Activated T-helper 2 cell treated with anti-CD3 and anti-CD28 coated beads, Interferon-gamma antibody, Interleukin-2, Interleukin-4, amounts not matched to agents 10 μg/mL and 5 μg/mL and 100 μg/mL, durations not matched to agents 14 hours and 24 hours and 36 hours (primary cell): ENCODE data around the gene KDM6A. TPM values are rescaled to one million over a fixed set of nuclear protein-coding genes. Genes with fewer than 3 reads are reported as not detected.
"Not testable (repeated sequence)": the region's sequence is repeated elsewhere in the genome, so short reads cannot be mapped to it uniquely, and the experiment has no call there.

Experiments
- DNase-seq: peaks from one replicate; pipeline ENCODE4 v3.0.0; 2021; ENCODE audit warnings: low spot score
- H3K27ac Mint-ChIP-seq: one replicate; pipeline ENCODE4 v1.8.0; 2021; ENCODE audit warnings: mixed read lengths
- H3K27me3 Mint-ChIP-seq: one replicate; pipeline ENCODE4 v1.8.0; 2021; ENCODE audit warnings: low read depth, mixed read lengths
- H3K36me3 Mint-ChIP-seq: one replicate; pipeline ENCODE4 v1.8.0; 2021; ENCODE audit warnings: low read depth, mixed read lengths
- H3K4me1 Mint-ChIP-seq: one replicate; pipeline ENCODE4 v1.8.0; 2021; ENCODE audit warnings: low read depth, mixed read lengths
- H3K4me3 Mint-ChIP-seq: one replicate; pipeline ENCODE4 v1.8.0; 2021; ENCODE audit warnings: low read depth, mild to moderate bottlenecking, moderate library complexity, mixed read lengths
- H3K9me3 Mint-ChIP-seq: one replicate; pipeline ENCODE4 v1.8.0; 2021; ENCODE audit warnings: mixed read lengths
- intact Hi-C: fragments of 100-400 bp; cut with micrococcal nuclease; formaldehyde crosslinking; loops from one replicate; pipeline ENCODE4 v1.15.1; 2023
- total RNA-seq: library from RNA; stranded (reverse); gene quantifications from 2 replicates; pipeline ENCODE4 v1.2.3, GENCODE V29; 2022

The KDM6A gene
- total RNA-seq, 1 donor from 2014 or later: 21.8 TPM

DNA sequence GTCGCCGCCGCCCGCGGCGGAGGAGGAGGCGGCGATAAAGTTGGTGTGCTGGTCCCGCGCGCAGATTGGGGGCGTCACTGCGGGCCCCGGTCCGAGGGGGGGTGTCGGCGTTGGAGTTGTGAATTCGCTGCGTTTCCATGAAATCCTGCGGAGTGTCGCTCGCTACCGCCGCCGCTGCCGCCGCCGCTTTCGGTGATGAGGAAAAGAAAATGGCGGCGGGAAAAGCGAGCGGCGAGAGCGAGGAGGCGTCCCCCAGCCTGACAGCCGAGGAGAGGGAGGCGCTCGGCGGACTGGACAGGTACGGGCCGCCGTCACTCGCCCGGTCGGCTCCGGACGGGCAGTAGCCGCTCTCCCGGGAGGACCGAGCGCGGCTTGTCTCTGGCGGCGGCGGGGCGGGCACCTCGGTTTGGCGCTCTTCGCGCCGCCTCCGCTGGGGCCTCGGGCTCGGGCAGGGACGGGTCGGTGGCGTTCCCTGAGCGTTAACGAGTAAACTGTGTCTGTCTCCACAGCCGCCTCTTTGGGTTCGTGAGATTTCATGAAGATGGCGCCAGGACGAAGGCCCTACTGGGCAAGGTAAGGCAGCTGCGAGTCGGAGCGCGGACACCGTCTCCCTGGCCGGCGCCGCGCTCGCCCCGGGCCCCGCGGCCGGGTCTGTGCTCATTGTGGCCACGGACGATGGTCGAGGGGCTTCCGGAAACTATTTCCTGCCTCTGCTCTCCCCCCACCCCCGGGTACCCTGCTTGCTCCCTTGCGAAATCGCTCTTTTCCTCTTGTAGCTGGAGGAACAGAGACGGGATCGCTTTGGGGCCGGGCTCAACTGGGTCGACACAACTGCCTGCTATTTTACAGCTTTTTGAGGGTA lies 658 bp downstream of the KDM6A start:
- H3K27me3 Mint-ChIP-seq: no peaks in the 10 kb centered on the region
- peaks cover 8% of the 10 kb centered on the region for H3K4me1 Mint-ChIP-seq
- H3K9me3 Mint-ChIP-seq: no peaks in the 10 kb centered on the region
- peak overlapping the region; percentile 98 for H3K27ac Mint-ChIP-seq
- peaks cover 6% of the 10 kb centered on the region for H3K36me3 Mint-ChIP-seq
- intact Hi-C loops: loop anchor here (2.0 to 10.0 kb wide), 3 partner anchors 74 to 1219 kb away; partner anchors contain the start of gene MAOA
- H3K4me3 Mint-ChIP-seq: peak overlapping the region; percentile 95
- DNase-seq: peak; percentile 24

DNA sequence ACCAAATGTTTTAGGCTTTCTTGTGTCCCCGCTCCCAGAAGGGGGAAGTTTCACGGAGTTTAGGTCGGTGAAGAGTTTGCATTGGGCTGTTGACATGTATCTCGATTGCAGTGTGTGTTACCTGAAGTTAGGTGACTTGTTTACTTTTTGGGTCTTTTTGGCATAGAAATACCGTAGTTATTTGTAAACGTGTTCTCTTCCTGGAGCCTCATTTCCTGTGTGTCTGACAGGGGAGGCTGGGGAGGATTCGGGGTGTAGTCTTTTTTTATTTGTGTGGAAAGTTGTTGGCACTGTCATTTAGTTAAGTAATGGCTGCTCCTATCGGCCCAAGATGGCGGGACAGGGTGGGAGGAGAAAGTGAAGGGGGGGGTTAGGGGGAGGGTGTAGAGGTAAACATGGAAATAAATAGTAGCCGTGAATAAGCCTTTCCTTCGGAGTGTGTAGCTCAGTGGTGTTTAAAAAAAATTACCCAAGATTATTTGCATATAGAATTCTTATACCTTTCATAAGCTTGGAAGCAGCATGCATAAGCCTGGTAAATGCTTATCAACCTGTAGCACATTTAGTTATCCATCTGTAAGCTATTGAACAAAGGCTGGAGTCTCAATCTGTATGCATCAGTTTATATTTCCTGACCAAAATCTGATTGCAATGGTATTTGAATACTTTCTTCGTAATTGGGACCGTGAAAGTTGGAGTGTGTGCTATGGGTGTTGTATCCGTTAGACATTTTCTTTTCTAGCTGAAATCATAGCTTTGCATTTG lies 1.6 kb downstream of the KDM6A start:
- Mint-ChIP-seq H3K36me3 (peaks cover 8% of the 10 kb centered on the region), H3K27me3 (no peaks in the 10 kb centered on the region), H3K9me3 (no peaks in the 10 kb centered on the region), H3K27ac (peak overlapping the region; percentile 98), H3K4me1 (peaks cover 8% of the 10 kb centered on the region), H3K4me3 (peak overlapping the region; percentile 95)
- peak; percentile 16 for DNase-seq
- intact Hi-C loops: loop anchor here (2.0 to 10.0 kb wide), 3 partner anchors 73 to 1220 kb away; partner anchors contain the start of gene MAOA

DNA sequence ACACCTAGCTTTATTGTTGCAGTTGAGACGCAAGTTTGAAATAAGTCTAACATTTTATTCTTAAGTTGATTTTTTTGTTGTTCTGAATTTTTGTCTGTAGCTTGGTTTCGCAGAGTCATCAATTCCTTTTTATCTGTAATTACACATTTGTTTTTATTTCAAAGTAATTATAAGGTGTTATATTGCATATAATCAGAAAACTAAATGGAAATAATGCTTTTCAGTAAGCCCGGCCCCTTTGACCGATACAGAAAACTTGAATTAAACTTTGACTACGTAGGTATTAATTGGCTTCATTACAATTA lies 2.1 kb downstream of the KDM6A start:
- H3K4me3 Mint-ChIP-seq: peak overlapping the region; percentile 95
- no peaks in the 10 kb centered on the region for H3K27me3 Mint-ChIP-seq
- peaks cover 10% of the 10 kb centered on the region for H3K36me3 Mint-ChIP-seq
- no peak for DNase-seq
- no peaks in the 10 kb centered on the region for H3K9me3 Mint-ChIP-seq
- H3K4me1 Mint-ChIP-seq: peaks cover 8% of the 10 kb centered on the region
- intact Hi-C loops: loop anchor here (2.0 to 10.0 kb wide), 2 partner anchors 194 to 1220 kb away; partner anchors contain the start of gene MAOA
- peak overlapping the region; percentile 98 for H3K27ac Mint-ChIP-seq

DNA sequence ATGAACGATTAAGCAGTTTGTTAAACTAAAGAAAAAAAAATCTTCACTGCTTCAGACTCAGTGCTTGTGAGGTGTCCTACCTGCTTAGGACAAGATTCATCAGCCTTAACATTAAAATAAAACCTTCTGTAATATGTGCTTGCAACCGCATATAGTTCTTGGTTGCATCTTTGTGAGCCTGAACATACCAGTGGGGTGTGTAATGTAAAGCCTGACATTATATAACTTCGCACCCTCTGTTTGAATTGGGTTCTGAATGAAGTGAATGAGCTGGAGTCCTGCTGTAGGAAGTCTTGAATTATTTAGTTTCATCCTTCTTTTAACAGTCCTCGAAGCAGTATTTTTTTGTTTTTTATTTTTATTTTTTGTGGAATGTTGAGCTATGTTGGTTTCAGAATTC lies 3.1 kb downstream of the KDM6A start:
- intact Hi-C loops: loop anchor here (10.0 kb wide), 1 partner anchor 1221 kb away; the partner anchor contains the start of gene MAOA
- Mint-ChIP-seq H3K4me3 (peak overlapping the region; percentile 66), H3K9me3 (no peaks in the 10 kb centered on the region), H3K27ac (no peak overlapping the region), H3K27me3 (no peaks in the 10 kb centered on the region), H3K36me3 (peaks cover 11% of the 10 kb centered on the region), H3K4me1 (peaks cover 7% of the 10 kb centered on the region)
- DNase-seq: no peak

DNA sequence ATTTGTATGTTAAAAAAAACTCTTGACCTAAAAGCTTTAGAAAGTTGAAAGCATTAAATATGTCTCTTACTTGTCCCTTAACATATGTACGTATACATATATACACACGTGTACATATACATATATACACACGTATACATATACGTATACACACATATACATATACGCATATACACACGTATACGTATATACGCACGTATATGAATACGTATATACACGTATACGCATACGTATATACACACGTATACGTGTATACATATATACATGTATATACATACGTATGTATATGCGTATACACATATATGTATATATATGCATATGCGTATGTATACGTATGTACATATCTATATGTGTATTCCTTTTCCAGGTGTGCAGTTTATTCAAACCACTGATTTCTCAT lies 3.8 kb downstream of the KDM6A start:
- Mint-ChIP-seq H3K36me3 (peaks cover 15% of the 10 kb centered on the region), H3K27ac (no peak overlapping the region), H3K4me3 (no peak overlapping the region), H3K4me1 (peaks cover 4% of the 10 kb centered on the region), H3K27me3 (no peaks in the 10 kb centered on the region), H3K9me3 (no peaks in the 10 kb centered on the region)
- no peak for DNase-seq
- intact Hi-C loops: loop anchor here (10.0 kb wide), 1 partner anchor 1222 kb away; the partner anchor contains the start of gene MAOA

DNA sequence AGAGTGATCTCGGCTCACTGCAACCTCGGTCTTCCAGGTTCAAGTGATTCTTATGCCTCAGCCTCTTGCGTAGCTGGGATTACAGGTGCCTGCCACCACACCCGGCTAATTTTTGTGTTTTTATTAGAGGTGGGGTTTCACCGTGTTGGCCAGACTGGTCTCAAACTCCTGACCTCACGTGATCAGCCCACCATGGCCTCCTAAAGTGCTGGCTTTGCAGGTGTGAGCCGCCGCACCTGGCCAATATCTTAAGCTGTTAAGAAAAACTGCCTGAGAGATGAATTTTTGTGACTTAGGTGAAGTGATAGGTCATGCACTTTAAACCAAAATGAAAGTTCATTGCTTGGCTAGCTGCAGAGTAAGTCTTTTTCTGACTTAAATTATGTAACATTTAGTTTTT lies 5.8 kb downstream of the KDM6A start:
- no peaks in the 10 kb centered on the region for H3K9me3 Mint-ChIP-seq
- no peak overlapping the region for H3K27ac Mint-ChIP-seq
- no peaks in the 10 kb centered on the region for H3K27me3 Mint-ChIP-seq
- peaks cover 4% of the 10 kb centered on the region for H3K4me1 Mint-ChIP-seq
- H3K4me3 Mint-ChIP-seq: no peak overlapping the region
- intact Hi-C loops: loop anchor here (10.0 kb wide), 1 partner anchor 1224 kb away; the partner anchor contains the start of gene MAOA
- DNase-seq: no peak
- peaks cover 15% of the 10 kb centered on the region for H3K36me3 Mint-ChIP-seq

DNA sequence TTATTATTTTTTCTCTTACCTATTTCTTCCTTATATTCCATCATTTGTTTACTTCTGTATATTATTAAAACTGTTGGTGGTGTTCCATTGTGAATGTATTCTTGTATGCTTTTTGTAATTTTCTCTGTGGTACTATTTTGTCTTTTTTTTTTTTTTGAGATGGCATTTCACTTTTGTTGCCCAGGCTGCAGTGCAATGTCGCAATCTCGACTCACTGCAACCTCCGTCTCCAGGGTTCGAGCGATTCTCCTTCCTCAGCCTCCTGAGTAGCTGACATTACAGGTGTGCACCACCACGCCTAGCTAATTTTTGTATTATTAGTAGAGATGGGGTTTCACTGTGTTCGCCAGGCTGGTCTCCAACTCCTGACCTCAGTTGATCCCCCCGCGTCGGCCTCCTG lies 8.6 kb downstream of the KDM6A start:
- Mint-ChIP-seq H3K4me1 (peaks cover 4% of the 10 kb centered on the region), H3K27me3 (no peaks in the 10 kb centered on the region), H3K27ac (no peak overlapping the region), H3K4me3 (no peak overlapping the region), H3K9me3 (no peaks in the 10 kb centered on the region), H3K36me3 (peaks cover 8% of the 10 kb centered on the region)
- intact Hi-C loops: no loop called here
- no peak for DNase-seq

DNA sequence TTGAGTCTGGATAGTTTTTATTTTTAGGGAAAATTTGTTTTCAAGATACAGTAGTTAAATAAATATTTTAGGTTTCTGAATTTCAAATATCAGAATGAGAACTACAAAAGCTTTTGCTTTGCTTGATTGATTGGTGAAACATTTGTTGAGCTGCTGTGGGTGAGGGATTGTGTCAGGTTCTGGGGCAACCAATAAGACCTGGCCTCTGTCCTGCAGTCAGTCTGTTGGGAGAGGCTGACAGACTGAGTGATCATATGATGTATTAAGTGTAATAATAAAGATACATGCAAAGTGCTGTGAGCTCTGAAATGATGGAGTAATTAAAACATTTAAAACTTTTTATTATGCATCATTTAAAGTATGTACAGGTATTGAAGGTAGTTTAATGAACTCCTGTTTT lies 9.6 kb downstream of the KDM6A start:
- no peak for DNase-seq
- Mint-ChIP-seq H3K4me3 (no peak overlapping the region), H3K36me3 (peaks cover 13% of the 10 kb centered on the region), H3K27me3 (no peaks in the 10 kb centered on the region), H3K27ac (no peak overlapping the region), H3K9me3 (no peaks in the 10 kb centered on the region), H3K4me1 (peaks cover 1% of the 10 kb centered on the region)
- intact Hi-C loops: no loop called here

DNA sequence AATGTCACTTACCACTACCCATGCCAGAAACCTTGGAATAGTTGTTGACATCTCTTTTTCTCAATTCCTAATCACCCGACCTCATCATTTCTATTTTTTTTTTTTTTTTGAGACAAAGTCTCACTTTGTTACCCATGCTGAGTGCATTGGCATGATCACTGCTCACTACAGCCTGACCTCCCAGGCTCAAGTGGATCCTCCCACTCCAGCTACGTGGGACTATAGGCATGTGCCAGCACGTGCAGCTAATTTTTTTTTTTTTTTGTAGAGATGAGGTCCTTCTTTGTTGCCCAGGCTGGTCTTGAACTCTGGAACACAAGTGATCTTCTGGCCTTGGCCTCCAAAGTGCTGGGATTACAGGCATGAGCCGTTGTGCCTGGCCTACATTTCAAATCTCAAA lies 12.0 kb downstream of the KDM6A start:
- Mint-ChIP-seq H3K9me3 (no peaks in the 10 kb centered on the region), H3K4me3 (no peak overlapping the region), H3K4me1 (peaks cover 4% of the 10 kb centered on the region), H3K27ac (no peak overlapping the region), H3K27me3 (no peaks in the 10 kb centered on the region), H3K36me3 (peaks cover 12% of the 10 kb centered on the region)
- DNase-seq: no peak
- intact Hi-C loops: no loop called here

DNA sequence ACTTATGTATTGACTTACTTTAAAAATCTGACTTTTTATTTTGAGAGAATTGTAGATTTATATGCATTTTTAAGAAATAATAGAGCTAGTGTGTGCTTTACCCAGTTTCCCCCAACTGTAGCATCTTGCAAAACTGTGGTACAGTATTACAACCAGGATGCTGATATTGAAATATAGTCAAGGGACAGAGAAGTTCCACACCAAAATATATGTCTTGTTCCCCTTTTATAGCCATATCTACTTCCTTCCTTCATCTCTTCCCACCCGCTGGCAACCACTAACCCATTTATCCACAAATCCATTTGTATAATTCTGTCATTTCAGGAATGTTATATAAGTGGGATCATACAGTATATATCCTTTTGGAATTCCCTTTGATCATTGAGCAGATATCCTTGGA lies 16.8 kb downstream of the KDM6A start:
- Mint-ChIP-seq H3K4me1 (peaks cover 6% of the 10 kb centered on the region), H3K4me3 (no peak overlapping the region), H3K27me3 (no peaks in the 10 kb centered on the region), H3K36me3 (peaks cover 24% of the 10 kb centered on the region), H3K27ac (peak overlapping the region; percentile 55), H3K9me3 (peaks cover 5% of the 10 kb centered on the region)
- intact Hi-C loops: no loop called here
- DNase-seq: no peak

DNA sequence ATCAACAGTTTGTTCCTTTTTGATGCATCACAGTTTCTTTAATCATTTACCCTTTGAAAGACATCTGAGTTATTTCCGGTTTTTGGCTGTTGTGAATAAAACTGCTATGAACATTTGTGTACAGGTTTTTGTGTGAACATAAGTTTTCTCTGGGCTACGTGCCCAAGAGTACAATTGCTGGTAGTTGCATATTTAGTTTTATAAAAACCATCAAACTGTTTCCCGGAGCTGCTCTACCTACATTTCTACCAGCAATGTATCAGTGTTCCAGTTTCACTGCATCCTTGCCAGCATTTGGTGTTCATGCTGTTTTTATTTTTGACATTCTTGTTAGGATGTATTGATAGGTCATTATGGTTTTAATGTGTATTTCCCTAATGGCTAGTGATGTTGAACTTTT lies 17.3 kb downstream of the KDM6A start:
- no peak overlapping the region for H3K4me3 Mint-ChIP-seq
- peaks cover 5% of the 10 kb centered on the region for H3K9me3 Mint-ChIP-seq
- intact Hi-C loops: no loop called here
- H3K27me3 Mint-ChIP-seq: no peaks in the 10 kb centered on the region
- peaks cover 24% of the 10 kb centered on the region for H3K36me3 Mint-ChIP-seq
- no peak for DNase-seq
- H3K4me1 Mint-ChIP-seq: peaks cover 5% of the 10 kb centered on the region
- H3K27ac Mint-ChIP-seq: peak overlapping the region; percentile 55

DNA sequence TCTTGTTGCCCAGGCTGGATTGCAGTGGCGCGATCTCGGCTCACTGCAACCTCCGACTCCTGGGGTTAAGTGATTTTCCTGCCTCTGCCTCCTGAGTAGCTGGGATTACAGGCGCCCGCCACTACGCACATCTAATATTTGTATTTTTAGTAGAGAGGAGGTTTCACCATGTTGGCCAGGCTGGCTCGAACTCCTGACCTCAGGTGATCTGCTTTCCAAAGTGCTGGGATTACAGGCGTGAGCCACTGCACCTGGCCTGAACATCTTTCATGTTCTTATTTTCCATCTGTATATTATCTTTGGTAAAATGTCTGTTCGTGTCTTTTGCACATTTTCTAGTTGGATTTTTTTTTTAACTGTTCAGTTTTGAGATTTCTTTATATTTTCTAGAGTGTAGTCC lies 17.7 kb downstream of the KDM6A start:
- H3K27ac Mint-ChIP-seq, H3K9me3 Mint-ChIP-seq, H3K4me1 Mint-ChIP-seq, intact Hi-C loops, H3K27me3 Mint-ChIP-seq, H3K4me3 Mint-ChIP-seq, DNase-seq: not testable (repeated sequence)
- peaks cover 28% of the 10 kb centered on the region for H3K36me3 Mint-ChIP-seq

DNA sequence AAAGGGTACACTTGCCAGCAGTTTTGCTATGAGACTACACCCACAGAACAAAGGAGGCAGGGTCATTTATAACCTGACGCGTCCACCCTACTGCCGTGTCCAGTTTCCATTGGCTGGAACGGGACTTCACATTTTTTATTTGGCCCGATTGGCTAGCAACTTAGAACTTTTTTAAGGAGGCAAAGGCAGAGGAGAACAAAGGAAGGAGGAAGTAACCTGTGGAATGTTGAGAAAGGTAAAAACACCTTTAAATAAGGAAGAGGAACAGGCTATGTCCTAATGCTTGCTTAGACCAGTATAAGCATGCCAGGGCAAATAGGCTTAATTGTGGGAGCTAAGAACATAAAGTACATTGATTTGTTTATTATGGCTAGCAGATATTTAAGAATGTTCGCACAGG lies 18.7 kb downstream of the KDM6A start:
- no peak for DNase-seq
- intact Hi-C loops: no loop called here
- Mint-ChIP-seq H3K9me3 (peaks cover 13% of the 10 kb centered on the region), H3K36me3 (peaks cover 32% of the 10 kb centered on the region), H3K4me3 (no peak overlapping the region), H3K27ac (no peak overlapping the region), H3K27me3 (no peaks in the 10 kb centered on the region), H3K4me1 (peaks cover 5% of the 10 kb centered on the region)
